Loucy (cell line): ENCODE results near the gene SLC7A6OS.

Source experiments
- EZH2phosphoT487 ChIP-seq: fragments of 200-600 bp; IDR thresholded peaks from 2 replicates; pipeline ENCODE4 v1.6.1; 2018; ENCODE audit warnings: antibody characterized with exemption, mild to moderate bottlenecking, moderate library complexity, borderline replicate concordance
- TF ChIP-seq, protein P1 (sequence below): fragments of 200-600 bp; sonication (generic); conservative IDR thresholded peaks from 2 replicates; pipeline ENCODE4 v1.5.1; 2014; ENCODE audit warnings: mild to moderate bottlenecking, antibody characterized with exemption, low read length

DNA sequence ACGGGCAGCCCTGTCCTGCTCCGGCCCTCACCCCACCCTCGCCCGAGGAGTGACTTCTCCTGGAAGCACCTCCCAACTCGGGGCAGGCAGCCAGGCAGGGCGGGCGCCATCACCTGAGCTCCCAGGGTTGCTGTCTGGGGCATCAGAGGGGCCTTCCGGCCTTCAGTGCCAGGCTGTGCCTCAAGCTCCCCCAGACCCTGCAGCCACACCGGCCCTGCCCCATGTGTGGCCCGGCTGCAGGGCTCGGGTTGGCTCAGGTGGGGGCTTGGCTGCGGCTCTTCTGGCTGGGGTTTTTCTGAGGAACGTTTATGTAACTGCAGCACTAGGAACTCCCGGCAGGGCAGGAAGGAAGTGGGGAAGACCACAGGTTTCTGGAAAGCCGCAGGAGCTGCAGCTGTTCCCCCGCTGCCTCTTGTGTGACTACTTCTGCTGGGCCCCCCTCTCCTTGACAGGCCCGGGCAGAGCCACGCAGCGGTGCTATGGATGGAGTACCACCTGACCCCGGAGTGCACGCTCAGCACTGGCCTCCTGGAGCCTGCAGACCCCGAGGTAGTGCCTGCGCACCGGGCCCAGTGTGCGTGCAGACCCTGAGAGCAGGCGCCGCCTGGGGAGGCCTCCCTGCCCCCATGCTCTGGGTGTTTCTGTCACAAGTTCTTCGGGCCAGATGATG is 45.6 kb upstream of the SLC7A6OS start:
- TF ChIP-seq EZH2phosphoT487 = no peak
- TF ChIP-seq, protein P1, sequence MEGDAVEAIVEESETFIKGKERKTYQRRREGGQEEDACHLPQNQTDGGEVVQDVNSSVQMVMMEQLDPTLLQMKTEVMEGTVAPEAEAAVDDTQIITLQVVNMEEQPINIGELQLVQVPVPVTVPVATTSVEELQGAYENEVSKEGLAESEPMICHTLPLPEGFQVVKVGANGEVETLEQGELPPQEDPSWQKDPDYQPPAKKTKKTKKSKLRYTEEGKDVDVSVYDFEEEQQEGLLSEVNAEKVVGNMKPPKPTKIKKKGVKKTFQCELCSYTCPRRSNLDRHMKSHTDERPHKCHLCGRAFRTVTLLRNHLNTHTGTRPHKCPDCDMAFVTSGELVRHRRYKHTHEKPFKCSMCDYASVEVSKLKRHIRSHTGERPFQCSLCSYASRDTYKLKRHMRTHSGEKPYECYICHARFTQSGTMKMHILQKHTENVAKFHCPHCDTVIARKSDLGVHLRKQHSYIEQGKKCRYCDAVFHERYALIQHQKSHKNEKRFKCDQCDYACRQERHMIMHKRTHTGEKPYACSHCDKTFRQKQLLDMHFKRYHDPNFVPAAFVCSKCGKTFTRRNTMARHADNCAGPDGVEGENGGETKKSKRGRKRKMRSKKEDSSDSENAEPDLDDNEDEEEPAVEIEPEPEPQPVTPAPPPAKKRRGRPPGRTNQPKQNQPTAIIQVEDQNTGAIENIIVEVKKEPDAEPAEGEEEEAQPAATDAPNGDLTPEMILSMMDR = no peak
